Measurements from ENCODE around the gene RPL13.
"Not testable (repeated sequence)": the region's sequence is repeated elsewhere in the genome, so short reads cannot be mapped to it uniquely, and the experiment has no call there.

The RPL13 gene

DNA sequence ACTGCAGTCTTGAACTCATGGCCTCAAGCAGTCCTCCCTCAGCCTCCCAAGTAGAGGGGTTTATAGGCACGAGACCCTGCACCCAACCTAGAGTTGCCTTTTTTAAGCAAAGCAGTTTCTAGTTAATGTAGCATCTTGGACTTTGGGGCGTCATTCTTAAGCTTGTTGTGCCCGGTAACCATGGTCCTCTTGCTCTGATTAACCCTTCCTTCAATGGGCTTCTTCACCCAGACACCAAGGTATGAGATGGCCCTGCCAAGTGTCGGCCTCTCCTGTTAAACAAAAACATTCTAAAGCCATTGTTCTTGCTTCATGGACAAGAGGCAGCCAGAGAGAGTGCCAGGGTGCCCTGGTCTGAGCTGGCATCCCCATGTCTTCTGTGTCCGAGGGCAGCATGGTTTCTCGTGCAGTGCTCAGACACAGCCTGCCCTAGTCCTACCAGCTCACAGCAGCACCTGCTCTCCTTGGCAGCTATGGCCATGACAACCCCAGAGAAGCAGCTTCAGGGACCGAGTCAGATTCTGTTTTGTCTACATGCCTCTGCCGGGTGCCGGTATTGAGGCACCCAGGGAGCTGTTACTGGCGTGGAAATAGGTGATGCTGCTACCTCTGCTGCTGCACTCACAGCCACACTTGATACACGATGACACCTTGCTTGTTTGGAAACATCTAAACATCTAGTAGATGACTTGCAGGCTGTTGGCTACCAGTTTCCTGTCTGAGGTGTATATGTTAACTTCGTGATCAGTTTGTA is 3.3 kb downstream of the RPL13 start:
- no peak for DNase-seq (ENCODE audit: low read depth)

GRCh38 chr16:89564476-89565255 is 4.2 kb downstream of the RPL13 start:
- DNase-seq (ENCODE audit: low read depth), result no peak

DNA sequence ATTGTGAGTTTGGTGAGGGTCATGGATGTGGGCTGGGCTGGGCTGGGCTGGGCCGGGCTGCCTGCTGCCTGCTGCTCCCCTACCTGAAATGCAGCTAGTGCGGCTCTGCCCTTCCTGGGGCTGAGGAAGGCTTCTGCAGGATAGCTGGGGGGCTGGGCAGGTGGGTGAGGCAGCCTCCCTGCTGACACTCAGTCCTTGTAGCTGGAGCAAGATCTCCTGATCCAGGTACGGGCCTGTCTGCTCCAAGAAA is 4.7 kb downstream of the RPL13 start:
- DNase-seq (ENCODE audit: low read depth), result no peak

DNA sequence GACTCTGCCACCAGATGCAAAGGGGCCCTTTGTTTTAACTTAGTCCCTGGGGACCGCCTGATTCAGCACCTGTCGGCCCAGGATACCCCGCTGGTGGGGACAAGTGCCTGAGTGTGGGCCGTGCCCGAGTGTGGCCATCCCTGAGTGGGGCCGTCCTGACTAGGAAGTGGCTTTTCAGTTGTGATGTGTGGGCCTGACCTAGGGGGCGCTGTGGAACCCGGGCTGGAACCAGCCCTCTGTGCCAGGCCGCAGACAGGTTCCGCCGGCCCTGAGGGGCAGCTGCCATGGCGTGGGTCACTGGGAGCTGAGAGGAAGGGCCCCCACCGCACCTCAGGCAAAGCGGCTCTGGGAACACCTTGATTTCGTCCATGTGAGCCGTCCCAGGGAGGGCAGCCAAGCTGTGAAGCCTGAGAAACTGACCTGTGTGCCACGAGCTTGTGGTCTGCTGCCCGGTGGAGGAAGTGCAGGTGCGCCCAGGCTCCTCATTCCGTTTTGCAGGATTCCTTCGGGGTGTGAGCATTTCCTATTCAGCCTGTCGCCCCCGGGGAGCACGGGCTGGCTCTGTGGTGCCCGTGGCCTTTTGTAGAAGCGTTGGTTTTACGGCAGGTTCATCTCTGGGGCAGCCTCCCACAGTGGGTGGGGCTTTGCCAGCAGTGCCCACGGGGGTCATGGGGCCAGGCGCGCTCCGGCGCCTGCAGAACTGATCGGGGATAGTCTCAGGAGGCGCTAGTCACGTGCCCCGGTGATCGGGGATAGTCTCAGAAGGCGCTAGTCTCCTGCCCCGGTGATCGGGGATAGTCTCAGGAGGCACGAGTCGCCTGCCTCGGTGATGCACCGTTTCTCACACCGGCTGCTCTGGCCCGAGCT is 5.3 kb downstream of the RPL13 start:
- DNase-seq (ENCODE audit: low read depth), result peak; percentile 23

DNA sequence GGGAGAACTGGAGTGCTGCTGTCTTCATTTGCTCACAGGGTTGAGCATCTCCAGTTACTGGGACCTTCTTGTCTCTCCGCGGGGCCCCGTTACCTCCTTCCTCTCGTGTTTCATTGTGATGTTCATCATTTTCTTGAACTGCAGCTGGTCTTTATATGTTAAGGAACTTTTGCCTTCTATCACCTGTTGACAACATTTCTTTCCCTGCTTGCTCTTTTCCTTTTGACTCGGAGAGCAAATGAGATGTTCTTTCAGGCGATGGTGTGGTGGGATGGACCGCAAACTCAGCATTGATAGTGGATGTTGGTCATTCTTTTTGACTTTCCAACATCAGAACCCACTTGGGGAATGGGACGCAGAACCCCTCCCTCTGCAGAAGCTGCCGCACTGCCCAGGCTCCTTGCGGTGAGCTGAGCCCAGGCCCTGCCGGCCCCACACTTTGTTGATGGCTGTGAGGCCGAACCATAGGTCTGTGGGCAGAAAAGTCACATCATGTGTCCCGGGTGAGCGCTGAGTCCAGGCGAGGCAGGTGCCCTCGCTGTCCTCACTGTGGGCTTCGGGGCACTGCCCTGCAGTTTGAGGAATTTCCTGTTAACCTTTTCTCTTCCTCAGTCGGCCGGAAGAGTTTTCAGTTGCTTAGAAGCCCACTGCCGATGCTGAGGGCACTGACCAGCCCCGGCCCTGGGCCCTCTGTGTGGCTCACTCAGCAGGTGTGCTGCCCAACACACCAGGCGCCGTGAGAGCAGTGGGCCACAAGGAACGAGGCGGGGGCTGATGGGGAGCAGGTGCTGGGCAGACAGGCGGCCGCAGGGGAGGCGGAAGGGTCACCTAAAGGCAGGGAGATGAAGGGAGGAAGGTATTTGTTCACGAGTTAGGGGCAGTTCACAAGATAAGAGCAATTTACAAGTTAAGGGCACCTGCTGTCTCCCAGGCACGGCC is 7.4 kb downstream of the RPL13 start:
- no peak for DNase-seq (ENCODE audit: low read depth)

DNA sequence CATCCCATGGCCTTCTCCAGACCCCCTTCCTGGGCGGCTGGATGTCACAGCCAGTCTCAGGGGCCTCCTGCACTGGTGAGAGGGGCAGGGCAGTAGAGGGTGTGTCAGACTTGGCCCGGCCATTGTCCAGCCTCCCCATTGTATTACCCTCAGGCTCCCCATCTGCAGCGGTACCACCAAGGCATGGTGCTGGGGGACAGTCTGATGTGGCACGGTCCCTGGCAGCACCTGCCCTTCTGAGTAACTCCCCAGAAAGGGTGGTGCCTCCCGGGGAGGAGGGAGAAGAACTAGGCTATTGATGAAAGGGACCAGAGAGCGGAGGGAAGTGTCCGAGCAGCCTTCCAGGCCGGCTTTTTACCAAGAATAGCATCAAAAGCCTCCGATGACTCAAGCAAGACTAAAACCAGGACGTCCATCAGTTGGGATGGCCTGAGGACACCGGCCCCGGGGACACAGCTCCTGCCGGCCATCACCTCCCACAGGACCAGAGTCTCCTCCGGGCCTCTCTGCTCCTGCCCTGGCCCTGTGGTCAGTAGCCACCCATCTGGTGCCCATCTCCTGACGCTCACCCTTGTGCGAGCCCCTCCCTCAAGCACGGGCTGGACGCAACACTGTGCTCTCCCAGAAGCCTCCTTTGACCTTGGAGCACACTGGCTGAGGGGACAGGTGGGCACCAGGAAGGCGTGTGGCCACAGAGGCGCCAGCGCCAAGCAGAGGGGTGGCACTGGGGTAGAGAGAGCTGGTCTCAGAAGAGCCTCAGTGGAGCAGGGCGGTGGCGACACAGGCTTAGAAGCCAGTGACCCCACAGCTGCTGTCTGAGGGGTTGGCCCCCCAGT is 9.2 kb downstream of the RPL13 start:
- no peak for DNase-seq (ENCODE audit: low read depth)

GRCh38 chr16:89570342-89570923 is 10.0 kb downstream of the RPL13 start:
- no peak for DNase-seq (ENCODE audit: low read depth)

DNA sequence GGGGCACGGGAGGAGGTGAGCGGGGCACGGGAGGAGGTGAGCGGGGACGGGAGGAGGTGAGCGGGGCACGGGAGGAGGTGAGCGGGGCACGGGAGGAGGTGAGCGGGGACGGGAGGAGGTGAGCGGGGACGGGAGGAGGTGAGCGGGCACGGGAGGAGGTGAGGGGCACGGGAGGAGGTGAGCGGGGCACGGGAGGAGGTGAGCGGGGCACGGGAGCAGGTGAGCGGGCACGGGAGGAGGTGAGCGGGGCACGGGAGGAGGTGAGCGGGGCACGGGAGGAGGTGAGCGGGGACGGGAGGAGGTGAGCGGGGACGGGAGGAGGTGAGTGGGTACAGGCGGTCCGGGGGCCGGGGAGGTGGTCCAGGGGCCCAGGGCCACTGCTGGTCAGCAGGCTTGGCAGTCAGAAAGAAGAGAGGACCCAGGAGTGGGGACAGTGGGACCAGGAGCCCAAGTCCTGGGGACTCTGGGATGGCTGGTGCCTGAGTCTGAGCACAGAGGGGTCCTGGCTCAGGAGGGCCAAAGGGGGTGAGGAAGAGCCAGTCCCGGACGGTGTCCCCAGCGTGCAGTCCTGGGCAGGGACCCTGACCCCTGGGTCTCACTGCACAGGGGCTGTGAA is 10.6 kb downstream of the RPL13 start:
- DNase-seq (ENCODE audit: low read depth), result not testable (repeated sequence)

DNA sequence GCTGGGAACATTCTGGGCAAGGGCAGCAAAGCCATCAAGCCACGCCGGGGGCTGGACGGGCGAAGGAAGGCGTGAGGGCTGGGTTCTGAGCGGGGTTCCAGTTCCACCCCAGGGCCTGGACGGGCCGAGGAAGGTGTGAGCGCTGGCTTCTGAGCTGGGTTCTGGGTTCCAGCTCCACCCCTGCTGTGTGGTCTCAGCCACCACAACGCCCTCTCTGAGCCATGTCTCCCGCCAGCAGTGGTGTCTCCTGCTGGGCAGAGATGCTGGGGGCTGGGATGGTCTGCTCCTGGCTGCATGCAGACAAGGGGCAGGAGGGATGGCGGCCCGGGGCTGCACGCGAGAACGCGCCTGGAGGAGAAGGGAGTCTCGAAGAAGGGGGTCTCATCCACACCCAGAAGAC is 11.2 kb downstream of the RPL13 start:
- DNase-seq (ENCODE audit: low read depth), result no peak

- DNase-seq (ENCODE audit: low read depth), result no peak
Measured at GRCh38 chr16:89572073-89572484, 11.6 kb downstream of the RPL13 start.

GRCh38 chr16:89572485-89573205 is 12.2 kb downstream of the RPL13 start:
- no peak for DNase-seq (ENCODE audit: low read depth)

GRCh38 chr16:89573826-89574680 is 13.6 kb downstream of the RPL13 start:
- DNase-seq (ENCODE audit: low read depth), result no peak

DNA sequence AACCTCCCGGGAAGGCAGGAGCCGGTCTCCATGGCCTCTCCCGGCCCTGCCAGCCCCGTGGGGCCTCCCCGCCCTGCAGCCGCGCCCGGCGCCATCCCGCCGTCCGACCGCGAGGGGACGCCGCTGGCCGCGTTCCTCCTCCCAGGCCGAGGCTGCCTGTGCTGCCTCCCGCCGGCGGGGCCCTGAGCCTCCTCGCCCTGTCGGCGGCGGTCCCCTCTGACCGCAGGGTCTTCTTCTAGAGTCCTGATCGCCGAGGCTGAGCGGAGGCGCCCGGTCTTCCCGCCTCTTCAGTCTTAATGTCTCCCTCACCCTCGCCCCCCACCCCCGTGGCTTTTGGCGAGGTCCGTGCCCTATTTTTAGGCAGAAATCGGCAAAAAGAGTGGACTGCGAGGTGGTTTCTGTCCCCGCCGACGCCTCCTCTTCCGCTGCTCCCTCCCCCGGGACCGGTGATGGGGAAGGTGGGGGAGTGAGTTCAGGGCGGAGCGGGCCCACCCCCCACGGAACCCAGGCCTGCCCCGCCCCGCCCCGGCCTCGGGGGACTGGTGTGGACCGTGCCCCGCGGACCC is 14.3 kb downstream of the RPL13 start:
- peak; percentile 32 for DNase-seq (ENCODE audit: low read depth)

DNA sequence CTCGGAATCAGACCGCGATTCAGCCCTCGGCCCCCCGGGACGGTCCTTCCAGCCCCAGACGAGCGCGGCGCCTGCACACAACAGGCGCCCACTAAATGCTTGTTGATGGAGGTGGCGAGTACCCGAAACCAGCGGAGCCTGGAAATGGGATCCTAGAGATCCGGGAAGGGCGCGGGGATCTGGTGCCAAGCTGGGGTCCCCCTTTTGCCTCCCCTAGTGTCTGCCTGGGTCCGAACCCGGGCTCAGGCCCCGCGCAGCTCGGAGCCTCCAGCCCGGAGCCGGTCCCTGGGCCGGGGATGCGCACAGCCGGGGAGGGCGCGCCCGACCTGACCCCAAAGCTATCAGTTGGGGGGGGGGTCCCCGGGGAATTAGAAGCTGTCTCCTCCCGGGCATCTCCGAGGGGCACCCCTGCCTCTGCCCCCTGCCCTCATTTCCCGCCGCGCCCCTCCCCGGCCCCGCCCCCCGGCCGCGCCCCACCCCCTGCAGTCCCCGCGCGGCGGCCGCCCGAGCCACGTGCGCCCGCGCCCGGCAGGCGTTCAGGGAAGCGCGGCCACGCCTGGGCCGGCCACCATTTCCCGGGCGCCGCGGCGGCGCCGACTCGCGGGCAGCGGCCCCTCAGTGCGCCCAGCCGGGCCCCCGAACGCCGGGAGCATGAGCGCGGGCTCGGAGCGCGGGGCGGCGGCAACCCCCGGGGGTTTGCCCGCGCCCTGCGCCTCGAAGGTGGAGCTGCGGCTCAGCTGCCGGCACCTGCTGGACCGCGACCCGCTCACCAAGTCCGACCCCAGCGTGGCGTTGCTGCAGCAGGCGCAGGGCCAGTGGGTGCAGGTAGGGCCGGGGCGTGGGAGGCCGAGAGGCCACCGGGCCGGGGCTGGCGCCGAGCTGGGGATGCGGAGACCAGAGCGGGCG is 15.0 kb downstream of the RPL13 start, which contains the start of gene CPNE7:
Gene CPNE7, plus strand, starts transcription at position 512 of the 906 bp plus-strand sequence. Its CDS starts 140 bp downstream, at position 652.
- DNase-seq (ENCODE audit: low read depth), result no peak

- DNase-seq (ENCODE audit: low read depth), result no peak
Measured at GRCh38 chr16:89576153-89577054, 15.9 kb downstream of the RPL13 start.
